HepG2 (cell line): ENCODE measurements around the gene B4GALT5. TPM values are rescaled to one million over a fixed set of nuclear protein-coding genes. Genes with fewer than 3 reads are reported as not detected.

Experiments used
- ATAC-seq: fragments of 200-7000 bp; cut with Tn5 transposase; 3 replicates; pipeline ENCODE4 v1.9.1; 2020; ENCODE audit warnings: mild to moderate bottlenecking, moderate library complexity
- BruUV-seq: library from RNA; stranded (reverse); fragments of 400-500 nt; replicated peaks from 2 replicates; lab custom pipeline; 2021; lab: Mats Ljungman, UMichigan
- CTCF ChIA-PET: fragments of 300-600 bp; formaldehyde crosslinking; extraction: SDS; loops from one replicate; lab custom pipeline; 2021; ENCODE audit warnings: low total read pairs, inconsistent platforms, low intra/inter-chr PET ratio; lab: Yijun Ruan, JAX
- POLR2A ChIA-PET: fragments of 350-600 bp; sonication (Branson Sonifier 250); formaldehyde crosslinking; loops from one replicate; lab custom pipeline; 2020; ENCODE audit warnings: antibody characterized with exemption, inconsistent platforms; lab: Yijun Ruan, JAX
- DNase-seq: peaks from one replicate; pipeline ENCODE4 v3.0.0-alpha.2; 2015; ENCODE audit warnings: low spot score
- FAIRE-seq: peaks from 3 replicates; lab custom pipeline; 2011; peaks lifted over from hg19 to GRCh38; lab: Jason Lieb, UNC
- H2AFZ ChIP-seq: one replicate; pipeline ENCODE4 v1.6.1; 2011; ENCODE audit warnings: low read length, inconsistent platforms
- H3K27ac ChIP-seq: fragments of 300-600 bp; 3 replicates; pipeline ENCODE4 v1.8.0; 2011; ENCODE audit warnings: mixed run types, mild to moderate bottlenecking, mixed read lengths, low read length, inconsistent platforms; ENCODE audit not compliant: insufficient read depth; ENCODE audit errors: extremely low read length
- H3K27me3 ChIP-seq, 2 experiments: fragments of 200-600 bp in 1 of 2; 2 replicates in 1 of 2; 3 replicates in 1 of 2; pipeline versions ENCODE4 v1.6.0 to v1.8.0; 2011; ENCODE audit warnings: low read length in 2 of 2, mild to moderate bottlenecking in 2 of 2, moderate library complexity in 2 of 2, inconsistent platforms in 1 of 2; ENCODE audit not compliant: insufficient read depth in 2 of 2, control insufficient read depth in 1 of 2
- H3K36me3 ChIP-seq, 2 experiments: fragments of 200-600 bp in 1 of 2; replicated peaks in 1 of 2; 2 replicates in 1 of 2; 3 replicates in 1 of 2; pipeline versions ENCODE4 v1.5.1 to v1.8.0; 2011; ENCODE audit warnings: low read length in 2 of 2, inconsistent platforms in 1 of 2; ENCODE audit not compliant: insufficient read depth in 2 of 2, control insufficient read depth in 1 of 2
- H3K4me1 ChIP-seq: 2 replicates; pipeline ENCODE4 v1.5.1; 2012; ENCODE audit warnings: low read length, inconsistent platforms; ENCODE audit not compliant: insufficient read depth
- H3K4me2 ChIP-seq: 2 replicates; pipeline ENCODE4 v1.6.0; 2011; ENCODE audit warnings: low read depth, low read length, inconsistent platforms
- H3K4me3 ChIP-seq, 3 experiments: fragments of 200-600 bp in 1 of 3; sonication (generic), shearing (Covaris generic) in 1 of 3; replicated peaks in 1 of 3; 2 replicates each; pipeline ENCODE4 v1.5.1; 2011 to 2016; ENCODE audit warnings: low read length in 3 of 3, inconsistent platforms in 2 of 3, low read depth in 2 of 3, mild to moderate bottlenecking in 2 of 3, control low read depth in 1 of 3, mixed read lengths in 1 of 3; ENCODE audit not compliant: insufficient read depth in 1 of 3
- H3K79me2 ChIP-seq: one replicate; pipeline ENCODE4 v1.6.1; 2011; ENCODE audit warnings: low read length, inconsistent platforms; ENCODE audit not compliant: insufficient read depth
- H3K9ac ChIP-seq: 2 replicates; pipeline ENCODE4 v1.6.0; 2011; ENCODE audit warnings: mild to moderate bottlenecking, low read depth, low read length, inconsistent platforms; ENCODE audit not compliant: insufficient read depth
- H3K9me3 ChIP-seq: 2 replicates; pipeline ENCODE4 v1.5.1; 2012; ENCODE audit warnings: mild to moderate bottlenecking, low read length
- H4K20me1 ChIP-seq: 2 replicates; pipeline ENCODE4 v1.6.0; 2011; ENCODE audit warnings: inconsistent platforms, mild to moderate bottlenecking, low read length, moderate library complexity; ENCODE audit not compliant: insufficient read depth
- ATAD3A ChIP-seq: sonication (generic); formaldehyde crosslinking; IDR thresholded peaks from 2 replicates; pipeline ENCODE4 v1.4.0; 2020; ENCODE audit warnings: missing genetic modification reagents
- FOSL2 ChIP-seq: sonication (generic); formaldehyde crosslinking; IDR thresholded peaks from 2 replicates; pipeline ENCODE4 v1.4.0; 2020; ENCODE audit warnings: missing genetic modification reagents
- IRF1 ChIP-seq: sonication (generic); formaldehyde crosslinking; IDR thresholded peaks from 2 replicates; pipeline ENCODE4 v1.4.0; 2020; ENCODE audit warnings: low read depth, mild to moderate bottlenecking, missing genetic modification reagents
- TFDP1 ChIP-seq: IDR thresholded peaks from 2 replicates; pipeline ENCODE4 v1.6.1; 2016; ENCODE audit warnings: missing compliant biosample characterization, missing genetic modification reagents, borderline replicate concordance
- ZHX2 ChIP-seq, 2 experiments: sonication (generic) in 1 of 2; formaldehyde crosslinking in 1 of 2; IDR thresholded peaks; 2 replicates each; pipeline versions ENCODE4 v1.6.1 to v1.9.0; 2014 to 2022; ENCODE audit warnings: antibody characterized with exemption in 1 of 2, borderline replicate concordance in 1 of 2, inconsistent platforms in 1 of 2, low read depth in 1 of 2, missing genetic modification reagents in 1 of 2
- ZNF350 ChIP-seq: sonication (generic); formaldehyde crosslinking; IDR thresholded peaks from 2 replicates; pipeline ENCODE4 v1.4.0; 2020; ENCODE audit warnings: mild to moderate bottlenecking, low read depth, missing genetic modification reagents, borderline replicate concordance
- ZNF503 ChIP-seq: sonication (generic); formaldehyde crosslinking; IDR thresholded peaks from 2 replicates; pipeline ENCODE4 v1.4.0; 2020; ENCODE audit warnings: missing genetic modification reagents
- ZNF572 ChIP-seq: sonication (generic); formaldehyde crosslinking; IDR thresholded peaks from 2 replicates; pipeline ENCODE4 v1.5.1; 2020; ENCODE audit warnings: mild to moderate bottlenecking, missing genetic modification reagents
- WGBS: methylation state at CpG from one replicate; pipeline ENCODE4 v1.1.6; 2017; ENCODE audit warnings: low lambda C conversion rate; 5-methylcytosine and 5-hydroxymethylcytosine counted together
- in situ Hi-C: cut with HindIII; loops from 2 replicates; pipeline ENCODE4 v1.10.0; 2017; ENCODE audit warnings: low pct_unique_long_range_greater_than_20kb; ENCODE audit not compliant: extremely low pct_ligation_motif_present
- intact Hi-C: fragments of 100-400 bp; cut with micrococcal nuclease; formaldehyde crosslinking; loops from one replicate; pipeline ENCODE4 v1.10.0; 2022; ENCODE audit not compliant: unreplicated experiment
- polyA plus RNA-seq, 8 experiments: library from polyadenylated mRNA; depleted of rRNA in 3 of 8; stranded (reverse) in 7 of 8; unstranded in 1 of 8; fragments of >200 nt; fragmentation: Illumina TruSeq in 4 of 8; extraction: Trizol in 4 of 8; gene quantifications; 2 replicates each; pipeline versions ENCODE4 v1.2.1 to v1.2.3, GENCODE V29; 2011 to 2016; ENCODE audit warnings: low read depth in 4 of 8, missing spikeins in 1 of 8, mixed read lengths in 1 of 8; ENCODE audit not compliant: insufficient read depth in 1 of 8
- total RNA-seq, 5 experiments: library from RNA; depleted of rRNA; stranded (reverse); fragments of >200 nt; fragmentation: Illumina TruSeq; extraction: Trizol; gene quantifications; 2 replicates each; pipeline ENCODE4 v1.2.3, GENCODE V29; 2016; ENCODE audit warnings: low read depth in 1 of 5
- TF ChIP-seq, protein P1 (sequence below): sonication (generic); formaldehyde crosslinking; IDR thresholded peaks from 2 replicates; pipeline ENCODE4 v1.4.0; 2020; ENCODE audit warnings: mild to moderate bottlenecking, low read depth, missing genetic modification reagents

B4GALT5 gene
- total and polyA plus RNA-seq, 2 of the 13 experiments (the other 11 are each of a cell fraction or from before 2014, with no cell fraction given) = 27.3 to 30.9 TPM

GRCh38 chr20:49601153-49601924 lies 112.3 kb downstream of the B4GALT5 start:
- intact Hi-C loops = loop anchor here (10.0 kb wide), 1 partner anchor 267 kb away; no protein-coding TSS in a partner anchor
- Histone ChIP-seq H3K27ac (no peak overlapping the region), H3K27me3 (no peaks in the 10 kb centered on the region), H3K36me3 (no peaks in the 10 kb centered on the region), H3K79me2 (no peaks in the 10 kb centered on the region), H3K4me3 (no peak overlapping the region; a peak in 1 of 6 replicates), H3K9me3 (no peaks in the 10 kb centered on the region), H3K9ac (no peak overlapping the region), H2AFZ (no peak overlapping the region), H3K4me1 (peaks cover 76% of the 10 kb centered on the region), H4K20me1 (no peaks in the 10 kb centered on the region), H3K4me2 (peak overlapping the region; percentile 96; the same call in 1 of the 2 replicates)
- no peak for FAIRE-seq
- DNase-seq = no peak
- BruUV-seq = no TSS peak
- CTCF ChIA-PET = interaction anchor here (1.2 to 4.2 kb wide), 2 partner anchors 59 to 60 kb away, joined by 3 to 38 read pairs; no protein-coding TSS in a partner anchor
- in situ Hi-C loops = no loop called here
- 54% methylated on average over 5 of the region's 5 CpGs for WGBS
- no peak for ATAC-seq
- POLR2A ChIA-PET = interaction anchor here (0.6 to 6.8 kb wide), 8 partner anchors 9 to 212 kb away, joined by 3 to 126 read pairs (median 6); partner anchors contain the start of gene SLC9A8
- TF ChIP-seq ZNF503 (CRISPR knock-in tag) = no peak
- TF ChIP-seq IRF1 (CRISPR knock-in tag) = no peak
- TF ChIP-seq ZNF350 (CRISPR knock-in tag) = no peak
- TF ChIP-seq FOSL2 (CRISPR knock-in tag) = no peak
- no peak for TF ChIP-seq ZHX2 (IDR thresholded peaks at IDR 0.05; ENCODE audit: low read depth)
- TF ChIP-seq ZHX2 (CRISPR knock-in tag; IDR thresholded peaks at IDR 0.05; ENCODE audit: borderline replicate concordance) = no peak
- TF ChIP-seq TFDP1 = no peak
- no peak for TF ChIP-seq ATAD3A (CRISPR knock-in tag)
- TF ChIP-seq, protein P1, sequence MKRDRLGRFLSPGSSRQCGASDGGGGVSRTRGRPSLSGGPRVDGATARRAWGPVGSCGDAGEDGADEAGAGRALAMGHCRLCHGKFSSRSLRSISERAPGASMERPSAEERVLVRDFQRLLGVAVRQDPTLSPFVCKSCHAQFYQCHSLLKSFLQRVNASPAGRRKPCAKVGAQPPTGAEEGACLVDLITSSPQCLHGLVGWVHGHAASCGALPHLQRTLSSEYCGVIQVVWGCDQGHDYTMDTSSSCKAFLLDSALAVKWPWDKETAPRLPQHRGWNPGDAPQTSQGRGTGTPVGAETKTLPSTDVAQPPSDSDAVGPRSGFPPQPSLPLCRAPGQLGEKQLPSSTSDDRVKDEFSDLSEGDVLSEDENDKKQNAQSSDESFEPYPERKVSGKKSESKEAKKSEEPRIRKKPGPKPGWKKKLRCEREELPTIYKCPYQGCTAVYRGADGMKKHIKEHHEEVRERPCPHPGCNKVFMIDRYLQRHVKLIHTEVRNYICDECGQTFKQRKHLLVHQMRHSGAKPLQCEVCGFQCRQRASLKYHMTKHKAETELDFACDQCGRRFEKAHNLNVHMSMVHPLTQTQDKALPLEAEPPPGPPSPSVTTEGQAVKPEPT (CRISPR knock-in tag) = no peak
- TF ChIP-seq ZNF572 (CRISPR knock-in tag) = no peak
